ENCODE data around the gene PRPF6. TPM values are rescaled to one million over a fixed set of nuclear protein-coding genes. Genes with fewer than 3 reads are reported as not detected.
A peak's percentile ranks its signal among the peaks of the same experiment; 100 is the strongest.

Gene PRPF6
- total RNA-seq, 1 donor from 2014 or later, result 52.6 TPM

GRCh38 chr20:64003960-64004725 is 23.2 kb downstream of the PRPF6 start:
- Histone ChIP-seq H3K27me3 (ENCODE audit: insufficient read depth, low read length) (no peaks in the 10 kb centered on the region), H3K79me2 (ENCODE audit: insufficient read depth, low read length) (peaks cover 20% of the 10 kb centered on the region), H4K20me1 (ENCODE audit: insufficient read depth, low read length) (peaks cover 64% of the 10 kb centered on the region), H3K9me3 (ENCODE audit: insufficient read depth, low read depth, low read length) (no peaks in the 10 kb centered on the region), H2AFZ (ENCODE audit: low read depth, low read length) (no peak overlapping the region), H3K36me3 (ENCODE audit: insufficient read depth, low read length) (peaks cover 42% of the 10 kb centered on the region), H3K4me2 (ENCODE audit: low read length) (no peak overlapping the region), H3K4me3 (ENCODE audit: insufficient read depth, low read depth, low read length) (no peak overlapping the region), H3K4me1 (ENCODE audit: insufficient read depth, low read length) (no peaks in the 10 kb centered on the region), H3K27ac (ENCODE audit: low read depth, low read length) (no peak overlapping the region), H3K9ac (ENCODE audit: low read length) (no peak overlapping the region)
- no peaks in the 10 kb centered on the region for H3K4me1 Mint-ChIP-seq (ENCODE audit: low read depth, unreplicated experiment)
- H3K4me3 Mint-ChIP-seq (ENCODE audit: unreplicated experiment), result no peak overlapping the region
- no peak overlapping the region for H3K27ac Mint-ChIP-seq (ENCODE audit: unreplicated experiment)
- DNase-seq (ENCODE audit: low read depth) (peak; percentile 22), FAIRE-seq (no peak)
- peaks cover 22% of the 10 kb centered on the region for H3K36me3 Mint-ChIP-seq (ENCODE audit: low read depth, unreplicated experiment)
- H3K9me3 Mint-ChIP-seq (ENCODE audit: unreplicated experiment), result no peaks in the 10 kb centered on the region
- no peaks in the 10 kb centered on the region for H3K27me3 Mint-ChIP-seq (ENCODE audit: low read depth, unreplicated experiment)
- TF ChIP-seq CTCF (IDR thresholded peaks at IDR 0.05; ENCODE audit: insufficient read depth, low read depth, low read length) (no peak), EZH2 (IDR thresholded peaks at IDR 0.05; ENCODE audit: insufficient read depth, low read length) (no peak)

- Histone ChIP-seq H3K27me3 (ENCODE audit: insufficient read depth, low read length) (no peaks in the 10 kb centered on the region), H2AFZ (ENCODE audit: low read depth, low read length) (no peak overlapping the region), H3K79me2 (ENCODE audit: insufficient read depth, low read length) (peaks cover 21% of the 10 kb centered on the region), H3K4me3 (ENCODE audit: insufficient read depth, low read depth, low read length) (no peak overlapping the region), H3K36me3 (ENCODE audit: insufficient read depth, low read length) (peaks cover 42% of the 10 kb centered on the region), H3K9ac (ENCODE audit: low read length) (no peak overlapping the region), H4K20me1 (ENCODE audit: insufficient read depth, low read length) (peaks cover 77% of the 10 kb centered on the region), H3K4me1 (ENCODE audit: insufficient read depth, low read length) (no peaks in the 10 kb centered on the region), H3K4me2 (ENCODE audit: low read length) (no peak overlapping the region), H3K27ac (ENCODE audit: low read depth, low read length) (no peak overlapping the region), H3K9me3 (ENCODE audit: insufficient read depth, low read depth, low read length) (no peaks in the 10 kb centered on the region)
- no peaks in the 10 kb centered on the region for H3K4me1 Mint-ChIP-seq (ENCODE audit: low read depth, unreplicated experiment)
- no peak overlapping the region for H3K4me3 Mint-ChIP-seq (ENCODE audit: unreplicated experiment)
- no peaks in the 10 kb centered on the region for H3K9me3 Mint-ChIP-seq (ENCODE audit: unreplicated experiment)
- FAIRE-seq, result no peak
- H3K27me3 Mint-ChIP-seq (ENCODE audit: low read depth, unreplicated experiment), result no peaks in the 10 kb centered on the region
- no peak overlapping the region for H3K27ac Mint-ChIP-seq (ENCODE audit: unreplicated experiment)
- TF ChIP-seq EZH2 (IDR thresholded peaks at IDR 0.05; ENCODE audit: insufficient read depth, low read length), result no peak
- TF ChIP-seq CTCF (IDR thresholded peaks at IDR 0.05; ENCODE audit: insufficient read depth, low read depth, low read length), result no peak
- peaks cover 29% of the 10 kb centered on the region for H3K36me3 Mint-ChIP-seq (ENCODE audit: low read depth, unreplicated experiment)
- DNase-seq (ENCODE audit: low read depth), result no peak
These were observed 24.5 kb downstream of the PRPF6 start for GRCh38 chr20:64005394-64005793.

- H3K9me3 Mint-ChIP-seq (ENCODE audit: unreplicated experiment), result no peaks in the 10 kb centered on the region
- TF ChIP-seq EZH2 (IDR thresholded peaks at IDR 0.05; ENCODE audit: insufficient read depth, low read length) (no peak), CTCF (IDR thresholded peaks at IDR 0.05; ENCODE audit: insufficient read depth, low read depth, low read length) (no peak)
- H3K4me1 Mint-ChIP-seq (ENCODE audit: low read depth, unreplicated experiment), result no peaks in the 10 kb centered on the region
- Histone ChIP-seq H4K20me1 (ENCODE audit: insufficient read depth, low read length) (peaks cover 75% of the 10 kb centered on the region), H3K9ac (ENCODE audit: low read length) (no peak overlapping the region), H2AFZ (ENCODE audit: low read depth, low read length) (no peak overlapping the region), H3K79me2 (ENCODE audit: insufficient read depth, low read length) (peaks cover 21% of the 10 kb centered on the region), H3K4me2 (ENCODE audit: low read length) (no peak overlapping the region), H3K9me3 (ENCODE audit: insufficient read depth, low read depth, low read length) (no peaks in the 10 kb centered on the region), H3K27ac (ENCODE audit: low read depth, low read length) (no peak overlapping the region), H3K36me3 (ENCODE audit: insufficient read depth, low read length) (peaks cover 46% of the 10 kb centered on the region), H3K4me1 (ENCODE audit: insufficient read depth, low read length) (no peaks in the 10 kb centered on the region), H3K4me3 (ENCODE audit: insufficient read depth, low read depth, low read length) (no peak overlapping the region), H3K27me3 (ENCODE audit: insufficient read depth, low read length) (no peaks in the 10 kb centered on the region)
- FAIRE-seq (no peak), DNase-seq (ENCODE audit: low read depth) (no peak)
- no peak overlapping the region for H3K4me3 Mint-ChIP-seq (ENCODE audit: unreplicated experiment)
- H3K36me3 Mint-ChIP-seq (ENCODE audit: low read depth, unreplicated experiment), result peaks cover 37% of the 10 kb centered on the region
- H3K27ac Mint-ChIP-seq (ENCODE audit: unreplicated experiment), result no peak overlapping the region
- H3K27me3 Mint-ChIP-seq (ENCODE audit: low read depth, unreplicated experiment), result no peaks in the 10 kb centered on the region
These were observed 25.6 kb downstream of the PRPF6 start for GRCh38 chr20:64006490-64006889.
